Measurements from ENCODE around the gene WDR90.

The WDR90 gene

DNA sequence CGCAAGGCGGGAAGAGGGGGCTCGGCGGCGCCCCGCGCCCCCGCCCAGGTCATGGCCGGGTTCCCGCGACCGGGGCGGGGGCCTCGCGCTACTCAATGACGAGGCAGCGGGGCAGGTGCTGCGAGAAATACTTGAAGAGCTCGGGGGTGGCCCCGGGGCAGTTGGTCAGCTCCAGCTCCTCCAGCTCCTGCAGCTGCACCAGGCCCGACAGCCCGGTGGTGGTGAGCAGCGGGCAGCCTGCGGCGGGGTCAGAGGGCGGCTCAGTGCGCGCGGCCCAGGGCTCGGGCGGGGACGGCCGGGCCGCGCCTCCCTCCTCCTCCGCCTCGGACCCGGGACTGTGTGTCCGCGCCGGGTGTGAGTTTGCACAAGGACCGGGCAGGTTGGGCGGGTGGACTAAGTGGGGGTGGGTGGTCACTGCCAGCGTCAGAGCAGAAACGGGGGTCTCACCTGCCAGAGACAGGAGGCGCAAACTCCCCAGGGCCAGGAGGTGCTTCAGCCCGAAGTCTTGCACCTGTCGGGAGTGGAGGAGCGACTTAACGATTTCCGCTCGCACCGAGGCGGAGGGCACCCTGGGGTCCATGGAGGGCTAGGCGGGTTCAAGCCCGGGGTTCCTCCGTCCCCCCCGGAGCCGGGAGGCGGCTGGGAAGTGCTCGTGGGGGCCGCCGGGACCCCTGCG, 45.2 kb downstream of the WDR90 start:
- TF ChIP-seq, protein P1, sequence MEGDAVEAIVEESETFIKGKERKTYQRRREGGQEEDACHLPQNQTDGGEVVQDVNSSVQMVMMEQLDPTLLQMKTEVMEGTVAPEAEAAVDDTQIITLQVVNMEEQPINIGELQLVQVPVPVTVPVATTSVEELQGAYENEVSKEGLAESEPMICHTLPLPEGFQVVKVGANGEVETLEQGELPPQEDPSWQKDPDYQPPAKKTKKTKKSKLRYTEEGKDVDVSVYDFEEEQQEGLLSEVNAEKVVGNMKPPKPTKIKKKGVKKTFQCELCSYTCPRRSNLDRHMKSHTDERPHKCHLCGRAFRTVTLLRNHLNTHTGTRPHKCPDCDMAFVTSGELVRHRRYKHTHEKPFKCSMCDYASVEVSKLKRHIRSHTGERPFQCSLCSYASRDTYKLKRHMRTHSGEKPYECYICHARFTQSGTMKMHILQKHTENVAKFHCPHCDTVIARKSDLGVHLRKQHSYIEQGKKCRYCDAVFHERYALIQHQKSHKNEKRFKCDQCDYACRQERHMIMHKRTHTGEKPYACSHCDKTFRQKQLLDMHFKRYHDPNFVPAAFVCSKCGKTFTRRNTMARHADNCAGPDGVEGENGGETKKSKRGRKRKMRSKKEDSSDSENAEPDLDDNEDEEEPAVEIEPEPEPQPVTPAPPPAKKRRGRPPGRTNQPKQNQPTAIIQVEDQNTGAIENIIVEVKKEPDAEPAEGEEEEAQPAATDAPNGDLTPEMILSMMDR (IDR thresholded peaks at IDR 0.05), result no peak
- Histone ChIP-seq H3K27ac (no peak overlapping the region), H3K9me3 (no peaks in the 10 kb centered on the region), H3K4me1 (peaks cover 0 to 44% (median 29%) of the 10 kb centered on the region in 4 donors), H3K4me3 (no peak overlapping the region), H3K27me3 (peaks cover 9 to 75% of the 10 kb centered on the region in 2 donors), H3K36me3 (no peaks in the 10 kb centered on the region)
- DNase-seq, result no peak
- intact Hi-C loops (cut with DNase I; ENCODE audit: low total_unique reads), result no loop called here

DNA sequence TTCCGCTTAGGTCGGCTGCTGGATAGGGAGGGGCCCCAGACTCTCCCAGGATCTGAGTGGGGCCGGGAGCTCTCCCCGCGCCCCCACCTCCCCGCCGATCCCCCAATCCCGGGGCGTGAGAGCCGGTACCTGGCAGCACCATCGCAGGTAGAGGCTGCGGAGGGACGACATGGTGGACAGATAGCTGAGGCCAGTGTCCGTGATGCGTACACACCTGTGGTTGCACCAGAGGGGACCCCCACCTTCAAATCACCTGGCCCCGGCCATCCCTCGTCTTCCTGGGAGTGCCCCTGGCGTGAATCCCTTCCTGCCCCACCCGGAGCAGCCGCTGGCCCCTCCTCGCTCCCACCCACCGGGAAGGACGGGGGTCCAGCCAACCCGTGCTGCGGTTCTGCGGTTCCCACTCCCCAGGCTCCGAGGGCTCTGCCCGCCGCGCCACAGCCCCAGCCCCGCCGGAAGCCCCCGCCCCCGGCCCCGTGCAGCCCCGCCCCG, 45.7 kb downstream of the WDR90 start:
- Histone ChIP-seq H3K4me1 (peaks cover 0 to 38% (median 23%) of the 10 kb centered on the region in 4 donors), H3K27ac (no peak overlapping the region), H3K36me3 (no peaks in the 10 kb centered on the region), H3K4me3 (no peak overlapping the region), H3K27me3 (peaks cover 9 to 81% of the 10 kb centered on the region in 2 donors), H3K9me3 (no peaks in the 10 kb centered on the region)
- intact Hi-C loops (cut with DNase I; ENCODE audit: low total_unique reads), result no loop called here
- TF ChIP-seq, protein P1 (IDR thresholded peaks at IDR 0.05), result no peak
- no peak for DNase-seq

DNA sequence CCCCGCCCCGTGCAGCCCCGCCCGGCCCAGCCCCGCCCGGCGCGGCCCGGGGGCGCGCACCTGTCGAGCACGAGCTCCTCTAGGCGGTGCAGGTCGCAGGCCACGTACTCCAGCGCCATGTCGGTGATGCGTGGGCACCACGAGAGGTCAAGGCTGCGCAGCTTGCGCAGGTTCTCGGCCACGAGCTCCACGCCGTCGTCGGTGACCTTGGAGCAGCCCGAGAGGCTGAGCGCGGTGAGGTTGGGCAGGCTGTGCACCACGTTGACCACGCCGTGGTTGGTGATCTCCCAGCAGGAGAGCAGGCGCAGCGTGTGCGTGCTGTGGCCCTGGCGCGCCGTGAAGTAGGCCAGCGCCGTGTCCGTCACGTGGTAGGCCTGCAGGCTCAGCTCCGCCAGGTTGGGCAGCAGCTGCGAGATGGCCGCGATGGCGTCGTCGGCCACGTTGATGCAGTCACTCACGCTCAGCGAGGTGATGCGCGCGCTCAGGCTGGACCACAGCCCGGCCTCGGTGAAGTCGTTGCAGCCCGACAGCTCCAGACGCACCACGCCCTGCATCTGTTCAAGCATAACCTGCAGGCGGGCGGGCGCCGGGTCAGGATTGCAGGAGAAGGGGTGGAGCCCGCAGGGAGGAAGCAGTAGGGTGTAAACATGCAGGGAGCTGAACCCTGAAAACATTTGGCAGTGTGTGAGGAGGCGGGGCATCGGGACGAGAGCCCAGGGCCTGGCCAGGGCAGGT, 46.4 kb downstream of the WDR90 start:
- no peaks in the 10 kb centered on the region for H3K36me3 ChIP-seq
- no peak overlapping the region for H3K27ac ChIP-seq
- TF ChIP-seq, protein P1 (IDR thresholded peaks at IDR 0.05), result no peak
- DNase-seq, result no peak
- H3K27me3 ChIP-seq, result peaks cover 9 to 87% of the 10 kb centered on the region in 2 donors
- intact Hi-C loops (cut with DNase I; ENCODE audit: low total_unique reads), result no loop called here
- peaks cover 0 to 35% (median 20%) of the 10 kb centered on the region in 4 donors for H3K4me1 ChIP-seq
- no peaks in the 10 kb centered on the region for H3K9me3 ChIP-seq
- peak overlapping the region in 1 of 2 donors; percentile 4 for H3K4me3 ChIP-seq

DNA sequence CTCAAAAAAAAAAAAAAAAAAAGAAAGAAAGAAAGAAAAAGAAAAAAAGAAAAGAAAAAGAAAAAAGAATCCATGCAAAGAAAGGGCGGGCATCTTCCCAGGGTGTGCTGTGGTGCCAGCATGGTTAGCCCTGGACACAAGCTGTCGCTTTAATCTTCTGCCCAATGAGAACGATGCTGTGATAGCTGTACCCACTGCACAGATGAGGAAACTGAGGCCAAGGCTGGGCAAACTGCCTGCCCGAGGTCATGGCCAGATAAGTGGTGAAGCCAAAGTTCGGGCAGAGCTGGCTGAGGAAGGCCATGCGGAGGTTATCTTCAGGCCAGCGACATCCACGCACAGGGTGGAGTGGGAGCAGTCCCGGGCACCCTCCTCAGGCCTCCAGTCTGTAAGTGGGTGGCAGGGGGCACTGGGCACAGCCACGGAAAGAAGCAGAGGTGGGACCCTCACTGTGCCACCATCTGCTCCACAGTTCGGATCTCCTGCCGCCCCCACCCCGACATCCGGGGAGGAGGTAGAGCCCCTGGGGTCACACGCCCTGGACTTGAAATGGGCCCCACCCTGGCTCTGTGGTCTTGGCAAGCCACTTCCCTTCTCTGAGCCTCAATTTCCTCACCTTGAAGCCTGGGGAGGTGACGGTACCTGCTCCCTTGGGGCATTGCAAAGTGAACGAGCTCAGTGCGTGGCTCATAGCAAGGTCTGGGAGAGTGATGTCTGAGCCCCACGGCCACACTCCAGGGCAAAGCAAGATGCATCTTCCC, 49.9 kb downstream of the WDR90 start:
- no peak for DNase-seq
- H3K4me1 ChIP-seq, result peaks cover 0 to 31% (median 12%) of the 10 kb centered on the region in 4 donors
- no peak overlapping the region for H3K4me3 ChIP-seq
- intact Hi-C loops (cut with DNase I; ENCODE audit: low total_unique reads), result no loop called here
- TF ChIP-seq, protein P1 (IDR thresholded peaks at IDR 0.05), result no peak
- H3K27ac ChIP-seq, result no peak overlapping the region
- H3K9me3 ChIP-seq, result no peaks in the 10 kb centered on the region
- peaks cover 3 to 96% of the 10 kb centered on the region in 2 donors for H3K27me3 ChIP-seq
- H3K36me3 ChIP-seq, result no peaks in the 10 kb centered on the region

DNA sequence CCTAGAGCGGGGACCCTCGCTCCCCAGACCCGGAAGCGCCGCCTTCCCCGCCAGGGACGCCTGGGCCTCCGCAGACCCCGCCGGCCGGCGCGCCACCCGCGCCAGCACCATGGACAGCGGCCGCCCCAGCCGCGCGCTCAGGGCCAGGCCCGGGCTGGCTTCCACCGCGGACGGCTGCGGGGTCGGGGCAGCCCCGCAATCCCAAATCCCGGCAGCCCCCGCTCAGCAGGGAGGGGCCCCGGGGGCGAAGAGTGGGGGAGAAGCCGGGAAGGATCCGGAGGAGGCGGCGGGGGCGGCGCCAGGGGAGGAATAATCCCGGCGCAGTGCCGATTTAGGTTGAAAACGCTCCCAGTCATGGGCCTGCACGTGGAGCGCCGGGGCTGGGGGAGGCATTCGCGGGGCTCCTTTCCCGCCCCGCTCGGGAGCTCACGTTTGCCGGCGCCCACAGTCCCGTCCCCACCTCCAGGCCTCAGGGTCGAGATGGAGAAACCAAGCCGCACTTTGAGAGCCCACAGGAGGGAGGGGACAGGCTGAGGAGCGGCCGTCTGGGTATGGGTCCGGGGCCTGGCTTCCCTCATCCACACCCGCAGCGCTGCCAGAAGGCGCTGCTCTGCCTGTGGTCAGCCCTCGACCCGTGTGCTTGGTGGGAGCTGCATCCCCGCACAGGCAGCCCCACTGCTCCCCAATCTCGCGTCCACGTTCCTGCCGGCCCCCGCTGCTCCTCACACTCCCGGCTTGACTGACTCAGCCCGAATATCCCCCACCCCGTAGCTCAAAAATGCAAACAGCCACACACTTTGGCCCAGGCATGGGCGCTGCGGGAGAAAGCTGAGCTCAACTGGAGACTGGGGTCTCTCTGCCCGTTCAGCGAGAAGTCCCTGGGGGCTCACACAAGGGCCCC, 51.8 kb downstream of the WDR90 start:
- H3K36me3 ChIP-seq, result no peaks in the 10 kb centered on the region
- no peak for DNase-seq
- no peak overlapping the region for H3K4me3 ChIP-seq
- TF ChIP-seq, protein P1 (IDR thresholded peaks at IDR 0.05), result no peak
- no peaks in the 10 kb centered on the region for H3K9me3 ChIP-seq
- peaks cover 0 to 95% of the 10 kb centered on the region in 2 donors for H3K27me3 ChIP-seq
- intact Hi-C loops (cut with DNase I; ENCODE audit: low total_unique reads), result no loop called here
- no peak overlapping the region for H3K27ac ChIP-seq
- peaks cover 0 to 26% (median 4%) of the 10 kb centered on the region in 4 donors for H3K4me1 ChIP-seq
